Hypothalamus (tissue), 51 donors: ENCODE data around the gene COG1.

Source experiments
- DNase-seq, 51 donors: peaks; one replicate each; lab custom pipeline; 2025; lab: John Stamatoyannopoulos, UW

The COG1 gene

DNA sequence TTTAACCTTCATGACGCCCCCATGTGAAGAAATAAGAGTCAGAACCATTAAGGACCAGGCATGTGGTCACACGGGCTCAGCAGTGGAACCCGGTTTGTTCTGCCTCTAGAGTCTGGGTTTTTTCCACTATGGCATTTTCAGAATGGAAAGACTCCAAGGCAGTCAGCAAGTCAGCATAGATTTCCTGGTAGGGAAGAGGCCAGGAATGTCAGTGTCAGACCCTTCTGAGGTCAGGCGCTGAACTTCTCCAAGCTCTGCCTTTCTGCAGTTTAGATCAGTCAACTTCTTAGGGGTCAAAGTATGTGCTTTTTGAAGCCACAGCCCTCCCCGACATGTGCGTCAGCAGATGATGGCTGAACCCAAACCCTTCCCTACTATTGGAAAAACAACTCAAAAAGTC lies 24.2 kb upstream of the COG1 start:
- no peak for DNase-seq

DNA sequence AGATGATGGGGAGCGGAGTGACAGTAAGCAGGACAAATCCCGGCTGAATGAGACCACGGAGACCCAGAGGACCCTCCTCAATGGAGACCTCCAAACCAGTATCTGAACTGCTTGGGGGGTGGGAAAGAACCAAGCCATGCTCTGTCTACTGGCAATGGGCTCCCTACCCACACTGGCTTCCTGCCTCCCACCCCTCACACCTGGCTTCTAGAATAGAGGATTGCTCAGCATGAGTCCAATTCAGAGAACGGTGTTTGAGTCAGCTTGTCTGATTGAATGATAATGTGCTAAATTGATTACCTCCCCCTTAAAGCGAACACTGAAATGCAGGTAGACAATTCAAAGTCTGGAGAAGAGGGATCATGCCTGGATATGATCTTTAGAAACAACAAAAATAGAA lies 22.5 kb upstream of the COG1 start:
- DNase-seq, result no peak

DNA sequence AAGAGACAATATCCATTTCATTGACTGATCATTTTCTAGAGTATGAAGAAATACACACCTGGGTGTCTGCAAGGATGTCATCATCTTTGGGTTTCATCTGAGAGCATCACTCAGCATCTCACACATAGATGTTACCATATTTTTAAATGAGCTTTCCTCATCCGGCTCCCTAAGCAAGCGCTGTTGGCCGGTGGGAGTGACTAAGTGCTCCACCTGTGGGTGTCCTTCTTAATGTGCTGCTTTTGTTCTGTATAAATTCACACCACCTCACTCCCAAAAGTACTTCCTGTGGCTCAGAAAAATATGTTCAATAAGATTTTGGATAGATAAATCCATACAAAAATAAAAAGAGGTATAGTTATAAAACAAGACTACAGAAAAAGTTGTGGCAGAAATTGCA lies 20.6 kb upstream of the COG1 start:
- DNase-seq, result no peak

DNA sequence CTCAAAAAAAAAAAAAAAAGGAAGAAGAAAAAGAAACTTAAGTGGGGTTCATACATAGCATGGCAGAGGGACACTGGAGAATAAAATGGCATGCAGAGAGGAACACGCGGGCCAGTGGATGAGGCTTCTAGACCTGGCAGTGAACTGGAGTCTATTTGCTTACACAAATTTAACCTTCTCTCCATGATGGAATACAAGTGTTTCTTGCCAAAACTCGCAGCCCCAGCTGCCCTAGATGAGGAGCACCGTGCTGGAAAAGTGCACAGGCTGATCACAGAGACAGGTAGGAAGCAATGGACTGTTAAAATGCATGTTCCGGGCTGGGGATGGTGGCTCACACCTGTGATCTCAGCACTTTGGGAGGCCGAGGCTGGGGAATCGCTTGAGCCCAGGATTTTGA lies 18.7 kb upstream of the COG1 start:
- DNase-seq, result no peak

DNA sequence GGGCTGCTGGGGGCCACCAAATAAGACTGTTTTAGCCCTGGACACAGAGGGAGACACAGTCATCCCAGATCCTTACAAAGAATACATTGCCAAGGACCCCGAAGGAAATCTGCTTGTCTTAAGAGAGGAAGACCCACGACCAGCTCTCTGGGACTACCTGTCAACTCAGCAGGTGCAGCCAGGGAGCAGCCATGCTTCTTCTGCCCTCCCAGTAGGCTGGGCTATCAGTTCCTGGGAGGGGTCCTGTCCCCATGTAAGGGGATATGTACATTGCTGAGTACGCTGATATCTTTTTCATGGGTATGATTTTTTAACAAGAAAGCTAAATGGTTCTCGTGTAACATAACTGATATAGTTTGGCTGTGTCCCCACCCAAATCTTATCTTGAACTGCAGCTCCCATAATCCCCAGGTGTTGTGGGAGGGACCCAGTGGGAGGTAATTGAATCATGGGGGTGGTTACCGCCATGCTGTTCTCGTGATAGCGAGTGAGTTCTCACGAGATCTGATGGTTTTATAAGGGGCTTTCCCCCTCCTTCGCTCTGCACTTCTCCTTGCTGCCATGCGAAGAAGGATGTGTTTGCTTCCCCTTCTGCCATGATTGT lies 16.8 kb upstream of the COG1 start:
- no peak for DNase-seq

DNA sequence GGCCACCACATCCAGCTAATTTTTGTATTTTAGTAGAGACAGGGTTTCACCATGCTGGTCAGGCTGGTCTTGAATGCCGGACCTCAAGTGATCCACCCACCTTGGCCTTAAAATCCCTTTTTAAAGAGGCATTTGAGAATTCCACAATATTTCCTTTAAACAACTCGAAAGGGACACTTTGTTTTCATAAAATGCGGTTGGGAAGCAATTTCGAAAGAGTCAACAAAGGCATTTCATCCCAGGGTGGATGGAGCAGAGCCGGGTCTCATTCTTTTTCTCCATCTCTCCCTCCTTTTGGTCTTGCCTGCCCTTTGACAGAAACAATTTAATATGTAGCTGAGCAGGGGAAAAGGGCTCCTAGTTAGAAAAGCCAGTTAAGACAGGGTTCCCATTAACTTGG lies 13.5 kb upstream of the COG1 start:
- no peak for DNase-seq

DNA sequence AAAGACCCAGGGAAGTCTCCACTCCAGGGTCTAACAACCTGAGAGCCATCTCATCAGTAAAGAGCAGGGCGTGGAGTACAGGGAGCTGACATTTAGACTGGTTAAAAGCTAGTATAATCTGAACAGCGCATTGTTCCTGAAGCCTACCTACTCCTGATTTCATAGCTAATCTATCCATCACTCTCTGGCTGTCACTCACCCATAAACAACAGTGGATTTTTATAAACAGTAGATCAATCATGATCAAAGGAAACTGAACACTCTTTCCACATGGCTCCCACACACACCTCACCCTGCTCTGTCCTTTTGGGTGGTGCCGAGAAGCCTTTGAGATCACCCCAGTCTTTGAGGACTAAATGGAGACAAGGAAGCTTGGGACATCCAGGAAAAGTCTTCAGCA lies 13.0 kb upstream of the COG1 start:
- DNase-seq, result no peak

DNA sequence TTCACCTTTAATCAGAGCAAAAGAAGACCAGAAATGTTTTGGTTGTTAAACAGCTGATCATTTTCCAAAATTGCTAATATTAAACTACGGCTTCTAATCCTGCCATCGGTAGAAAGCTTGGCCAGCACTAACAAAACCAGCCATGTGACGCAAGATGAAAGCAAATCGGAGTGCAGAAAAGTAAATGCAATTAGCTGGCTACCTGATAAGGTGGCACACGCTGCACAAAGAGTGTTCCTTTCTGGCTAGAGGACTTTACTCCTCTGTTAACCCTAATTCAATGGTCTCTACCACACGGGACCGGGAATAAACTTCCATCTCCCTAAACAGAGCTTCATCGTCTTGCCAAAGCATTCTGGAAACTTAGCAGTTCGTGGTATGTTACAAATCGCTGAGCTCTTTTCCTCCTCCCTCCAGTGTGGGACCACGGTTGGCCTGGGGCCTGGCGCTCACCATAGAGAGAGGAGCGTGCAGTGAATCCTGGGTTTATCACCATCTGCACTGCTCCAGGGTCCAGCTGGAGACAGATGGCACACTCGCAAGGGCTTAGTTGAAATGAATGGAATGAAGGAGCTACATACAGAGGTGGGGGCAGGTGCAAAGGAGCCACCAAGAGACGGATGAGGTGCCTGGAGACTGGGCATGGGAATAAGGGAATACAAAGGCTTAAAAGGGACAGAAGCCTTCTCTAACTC lies 10.1 kb upstream of the COG1 start:
- no peak for DNase-seq

DNA sequence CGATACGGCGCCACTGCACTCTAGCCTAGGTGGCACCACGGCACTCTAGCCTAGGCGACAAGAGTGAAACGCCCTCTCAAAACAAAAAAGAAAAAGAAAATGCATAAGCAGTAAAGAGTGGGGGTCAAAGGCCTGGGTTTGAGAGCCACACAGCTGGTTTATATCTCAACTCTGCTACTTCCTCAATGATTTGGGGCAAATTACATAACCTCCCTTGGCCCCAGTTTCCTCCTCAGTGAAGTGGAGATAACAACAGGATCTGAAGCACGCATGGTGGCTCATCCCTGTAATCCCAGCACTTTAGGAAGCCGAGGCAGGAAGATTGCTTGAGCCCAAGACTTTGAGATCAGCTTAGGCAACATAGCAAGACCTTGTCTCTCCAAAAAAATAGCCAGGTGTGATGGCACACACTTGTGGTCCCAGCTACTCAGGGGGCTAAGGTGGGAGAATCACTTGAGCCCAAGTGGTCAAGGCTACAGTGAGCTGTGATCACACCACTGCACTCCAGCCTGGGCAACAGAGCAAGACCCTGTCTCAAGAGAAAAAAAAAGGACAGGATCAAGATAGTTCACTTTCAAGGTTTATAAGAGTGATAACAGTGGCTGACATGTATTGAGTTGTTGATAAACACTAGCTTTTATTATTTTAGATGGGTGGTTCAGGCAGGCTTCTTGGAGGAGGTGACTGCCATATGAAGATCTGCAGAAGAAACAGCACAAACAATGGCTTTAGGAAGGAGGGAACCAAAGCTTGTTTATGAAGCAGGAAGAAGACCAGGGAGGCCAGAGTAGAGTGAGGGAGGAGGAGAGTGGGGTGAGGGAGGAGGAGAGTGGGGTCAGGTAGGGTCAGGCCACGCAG lies 8.5 kb upstream of the COG1 start:
- DNase-seq, result no peak

DNA sequence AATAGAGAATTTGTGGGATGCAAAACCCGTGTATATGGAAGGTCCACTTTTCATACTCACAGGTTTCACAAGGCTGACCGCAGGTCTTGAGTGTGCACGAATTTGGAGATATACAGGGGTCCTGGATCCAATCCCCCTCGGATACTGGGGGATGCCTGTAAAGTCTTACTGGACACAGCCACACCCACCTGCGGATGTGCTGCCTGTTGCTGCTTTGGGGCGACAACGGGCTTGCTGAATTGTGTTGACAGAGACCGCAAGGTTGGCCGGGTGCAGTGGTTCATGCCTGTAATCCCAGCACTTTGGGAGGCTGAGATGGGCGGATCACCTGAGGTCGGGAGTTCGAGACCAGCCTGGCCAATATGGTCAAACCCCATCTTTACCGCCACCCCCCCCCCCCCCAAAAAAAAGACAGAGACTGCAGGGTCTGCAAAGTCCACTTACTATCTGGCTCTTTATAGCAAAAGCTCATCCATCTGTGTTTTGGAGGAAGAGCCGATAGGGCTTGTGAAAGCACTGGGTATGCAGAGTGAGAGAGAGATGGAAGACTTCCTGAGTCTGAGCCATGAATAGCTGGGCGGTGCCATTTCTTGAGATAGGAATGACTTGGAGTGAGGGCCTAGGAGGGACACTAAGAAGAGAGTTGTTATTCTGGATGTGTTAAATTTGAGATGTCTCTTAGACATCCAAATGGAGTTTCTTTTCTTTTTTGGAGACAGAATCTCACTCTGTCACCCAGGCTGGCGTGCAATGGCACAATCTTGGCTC lies 6.4 kb upstream of the COG1 start:
- DNase-seq, result no peak

DNA sequence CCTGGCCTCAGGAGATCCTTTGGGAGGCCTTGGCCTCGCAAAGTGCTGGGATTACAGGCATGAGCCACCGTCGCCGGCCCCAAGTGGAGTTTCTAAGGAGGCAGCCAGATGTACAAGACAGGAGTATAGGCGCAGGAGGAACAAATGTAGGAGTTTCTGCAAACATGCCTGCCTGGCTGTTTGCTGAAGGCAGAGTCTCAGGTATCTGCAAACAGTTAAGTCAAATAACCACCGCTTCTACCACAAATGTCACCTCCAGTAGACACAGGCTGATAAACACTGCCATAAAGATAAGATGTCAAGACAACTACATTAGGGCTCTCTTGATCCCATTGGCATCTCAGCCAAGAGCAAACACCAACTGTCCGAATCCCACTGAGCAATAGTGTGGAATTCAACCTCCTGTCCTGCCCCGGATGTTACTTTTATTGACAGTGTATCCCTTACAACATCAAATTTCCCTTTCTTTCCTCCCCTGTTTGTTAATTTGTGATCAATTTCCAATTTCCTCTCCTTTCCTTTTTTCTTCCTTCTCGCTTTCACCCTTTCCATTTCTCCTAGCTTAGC lies 5.6 kb upstream of the COG1 start:
- no peak for DNase-seq

DNA sequence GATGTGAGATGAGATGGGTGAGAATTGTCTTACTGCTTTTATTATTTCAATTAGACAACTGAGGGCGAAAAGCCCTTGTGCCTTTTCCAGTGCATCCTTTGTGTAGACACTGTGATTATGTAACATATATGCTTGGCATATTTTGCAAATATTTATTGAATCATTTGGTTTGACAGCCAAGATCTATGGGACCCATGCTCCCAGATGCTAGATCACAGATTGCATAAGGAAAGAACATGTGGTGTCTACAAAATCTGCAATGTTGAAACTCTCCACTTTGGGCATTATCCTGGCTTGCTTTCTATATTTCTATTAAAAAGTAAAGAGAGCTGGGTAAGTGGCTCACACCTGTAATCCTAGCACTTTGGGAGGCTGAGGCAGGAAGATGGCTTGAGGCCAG lies 4.8 kb upstream of the COG1 start:
- no peak for DNase-seq

DNA sequence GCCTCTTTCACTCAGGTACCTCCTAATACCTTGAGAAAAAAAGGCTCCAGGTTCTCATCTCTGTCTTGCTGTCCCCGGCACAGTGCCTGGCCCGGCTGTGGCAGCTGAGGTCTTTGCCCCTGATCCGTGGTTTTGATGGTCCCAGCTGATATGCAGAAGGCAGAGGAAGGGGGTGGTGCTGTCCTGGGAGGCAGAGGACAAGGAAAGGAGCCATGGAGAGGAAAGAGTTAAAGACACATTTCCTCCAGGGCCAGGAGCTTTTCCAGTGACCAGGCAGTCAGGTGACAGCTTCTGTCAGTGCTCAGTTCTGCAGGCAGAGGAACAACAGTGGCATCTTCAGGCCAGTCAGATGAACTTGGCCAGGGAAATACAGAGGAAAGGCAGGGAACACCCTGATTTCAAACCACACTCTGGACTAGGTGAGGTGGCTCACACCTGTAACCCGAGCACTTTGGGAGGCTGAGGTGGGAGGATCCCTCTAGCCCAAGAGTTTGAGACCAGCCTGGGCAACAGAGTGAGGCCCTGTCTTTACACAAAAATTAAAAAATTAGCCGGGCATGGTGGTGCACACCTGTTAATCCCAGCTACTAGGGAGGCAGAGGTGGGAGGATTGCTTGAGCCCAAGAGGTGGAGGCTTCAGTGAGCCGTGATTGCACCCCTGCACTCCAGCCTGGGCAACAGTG lies 3.3 kb upstream of the COG1 start:
- peak in 26 of 51 donors; percentile 10 to 63 (median 36) for DNase-seq

DNA sequence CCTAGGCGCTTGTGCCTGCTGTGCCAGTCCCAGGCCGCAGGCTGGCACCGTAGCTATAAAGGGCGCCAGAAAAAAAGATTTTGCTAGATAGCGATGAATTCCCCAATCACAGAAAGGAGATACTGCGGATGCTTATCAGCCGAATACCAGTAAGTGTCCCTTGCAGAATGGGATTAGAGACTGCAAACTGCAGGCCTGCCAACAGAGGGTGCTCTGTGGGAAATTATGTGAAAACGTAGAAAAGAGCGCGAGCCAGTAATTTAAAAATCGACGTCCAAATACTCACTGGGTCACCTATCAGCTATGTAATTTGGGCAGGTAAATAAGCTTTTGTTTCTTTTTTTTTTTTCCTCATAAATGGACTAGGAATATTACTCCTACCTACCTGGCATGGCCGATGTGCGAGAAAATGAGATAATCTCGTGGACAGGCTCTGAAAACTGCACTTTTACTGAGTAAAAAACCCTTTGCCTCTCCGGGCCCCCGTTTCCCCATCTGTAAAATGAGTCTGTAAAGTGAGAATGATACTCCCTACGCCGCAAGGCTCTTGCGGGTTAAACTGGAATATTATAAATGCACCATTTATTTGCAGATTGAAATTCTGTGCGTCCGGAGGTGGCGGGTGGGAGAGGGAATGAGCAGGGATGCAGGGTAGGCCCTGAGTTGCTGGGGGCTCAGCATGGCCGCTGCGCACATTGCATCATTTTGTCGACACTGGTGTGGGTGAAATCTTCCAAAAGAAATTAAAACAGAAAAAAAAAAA lies 1.2 kb upstream of the COG1 start:
- DNase-seq, result peak in 36 of 51 donors; percentile 10 to 78 (median 38)

DNA sequence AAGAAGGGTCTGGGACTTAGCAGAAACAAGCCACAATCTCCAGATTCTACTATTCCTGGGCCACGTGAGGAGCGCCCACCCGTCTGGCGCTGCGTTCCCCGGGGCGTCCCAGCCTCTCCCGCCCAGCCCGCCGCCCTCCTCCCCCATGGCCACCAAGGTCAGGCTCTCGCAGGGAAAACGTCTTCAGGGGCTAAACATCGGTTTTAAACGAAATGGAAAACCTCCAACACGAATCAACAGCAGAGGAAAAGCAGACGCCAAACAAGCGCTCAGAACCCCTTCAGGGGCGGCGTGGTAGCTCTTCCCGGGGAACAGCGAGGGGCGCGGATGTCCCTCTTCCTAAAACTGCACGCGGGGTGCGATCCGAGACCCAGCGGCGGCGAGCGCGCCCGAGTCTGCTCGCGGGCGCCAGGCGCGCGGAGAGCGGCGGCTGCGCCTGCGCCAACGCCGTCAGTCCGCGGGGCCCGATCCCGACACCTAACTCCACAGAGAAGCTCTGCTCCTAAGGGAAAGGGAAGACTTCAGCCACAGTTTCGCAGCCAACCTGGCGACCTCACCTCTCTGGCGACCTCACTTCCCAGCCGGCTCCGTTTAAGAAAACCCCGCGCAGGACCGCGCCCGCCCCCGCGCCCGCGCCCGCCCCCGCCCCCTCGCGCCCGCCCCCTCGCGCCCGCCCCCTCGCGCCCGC lies 505 bp upstream of the COG1 start:
- peak in 43 of 51 donors; percentile 27 to 78 (median 56) for DNase-seq

DNA sequence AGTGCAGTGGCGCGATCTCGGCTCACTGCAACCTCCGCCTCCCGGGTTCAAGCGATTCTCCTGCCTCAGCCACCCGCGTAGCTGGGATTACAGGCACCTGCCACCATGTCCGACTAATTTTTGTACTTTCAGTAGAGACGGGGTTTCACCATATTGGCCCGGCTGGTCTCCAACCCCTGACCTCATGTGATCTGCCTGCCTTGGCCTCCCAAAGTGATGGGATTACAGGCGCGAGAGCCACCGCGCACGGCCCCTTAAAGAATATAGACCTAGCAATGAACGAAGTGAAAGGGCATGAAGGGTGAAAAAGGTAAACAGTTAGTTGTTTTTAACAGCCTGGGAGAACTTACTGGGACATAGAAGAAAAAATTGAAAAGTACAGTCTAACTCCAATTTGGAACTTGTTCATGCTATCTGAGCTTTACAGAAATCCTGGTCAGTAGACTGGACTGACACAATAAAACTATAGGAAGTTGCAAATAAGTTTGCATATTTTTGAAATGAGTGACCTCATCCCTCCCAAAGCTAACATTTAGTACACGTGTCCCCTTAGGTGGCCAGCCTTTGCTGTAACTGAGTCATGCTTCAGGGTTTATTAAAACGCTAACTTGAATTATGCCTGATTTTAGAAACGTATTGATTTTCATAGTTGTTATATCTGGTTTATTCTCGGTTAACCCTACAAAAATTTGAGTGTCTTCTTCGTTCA lies 1.8 kb downstream of the COG1 start:
- no peak for DNase-seq

DNA sequence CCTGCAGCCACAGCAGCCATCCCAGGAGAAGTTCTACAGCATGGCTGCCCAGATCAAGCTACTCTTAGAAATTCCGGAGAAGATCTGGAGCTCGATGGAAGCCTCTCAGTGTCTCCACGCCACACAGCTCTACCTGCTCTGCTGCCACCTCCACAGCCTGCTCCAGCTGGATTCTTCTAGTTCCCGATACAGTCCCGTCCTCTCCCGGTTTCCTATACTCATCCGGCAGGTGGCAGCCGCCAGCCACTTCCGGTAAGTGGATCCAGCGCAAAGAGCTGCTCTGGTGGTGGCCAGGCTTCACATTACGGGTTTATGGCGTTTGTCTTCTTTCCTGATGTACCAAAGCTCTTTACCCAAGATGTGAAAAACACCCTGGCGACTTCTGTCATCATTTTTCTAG lies 3.6 kb downstream of the COG1 start:
- DNase-seq, result peak in 13 of 51 donors; percentile 6 to 46 (median 19)

DNA sequence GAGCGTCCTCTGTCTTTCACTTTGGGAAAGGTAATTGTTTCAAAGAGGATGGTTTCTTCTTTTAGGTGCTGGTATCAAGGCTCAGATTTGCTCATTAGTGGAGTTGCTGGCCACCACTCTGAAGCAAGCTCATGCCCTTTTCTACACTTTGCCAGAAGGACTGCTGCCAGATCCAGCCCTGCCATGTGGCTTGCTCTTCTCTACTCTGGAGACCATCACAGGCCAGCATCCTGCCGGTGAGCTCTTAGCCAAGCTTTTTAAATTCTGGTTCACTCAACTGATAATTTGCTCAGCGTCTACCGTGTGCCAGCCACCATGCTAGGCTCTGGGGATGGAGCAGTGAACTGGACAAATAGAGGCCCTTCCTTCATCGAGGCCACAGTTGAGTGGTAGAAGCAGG lies 4.3 kb downstream of the COG1 start:
- no peak for DNase-seq
